Memory B cell (primary cell): ENCODE data around the gene TSPAN10.

Source experiments
- ATAC-seq: fragments of 150-1000 bp; cut with Tn5 transposase; 2 replicates; pipeline ENCODE4 v1.10.0; 2021; ENCODE audit warnings: low read depth, mild to moderate bottlenecking, moderate library complexity
- DNase-seq, 2 donors: peaks; one replicate each; pipeline ENCODE4 v3.0.0; 2022; ENCODE audit warnings: low spot score in 2 of 2
- H3K27ac Mint-ChIP-seq: one replicate; pipeline ENCODE4 v1.8.0; 2022; ENCODE audit warnings: mild to moderate bottlenecking, moderate library complexity, mixed read lengths
- H3K27me3 Mint-ChIP-seq: one replicate; pipeline ENCODE4 v1.8.0; 2022; ENCODE audit warnings: mixed read lengths
- H3K36me3 Mint-ChIP-seq: one replicate; pipeline ENCODE4 v1.8.0; 2022; ENCODE audit warnings: mild to moderate bottlenecking, mixed read lengths
- H3K4me1 Mint-ChIP-seq: one replicate; pipeline ENCODE4 v1.8.0; 2022; ENCODE audit warnings: mixed read lengths
- H3K4me3 Mint-ChIP-seq: one replicate; pipeline ENCODE4 v1.8.0; 2022; ENCODE audit warnings: mild to moderate bottlenecking, moderate library complexity, mixed read lengths
- H3K9me3 Mint-ChIP-seq: one replicate; pipeline ENCODE4 v1.8.0; 2022; ENCODE audit warnings: mixed read lengths

Gene TSPAN10

DNA sequence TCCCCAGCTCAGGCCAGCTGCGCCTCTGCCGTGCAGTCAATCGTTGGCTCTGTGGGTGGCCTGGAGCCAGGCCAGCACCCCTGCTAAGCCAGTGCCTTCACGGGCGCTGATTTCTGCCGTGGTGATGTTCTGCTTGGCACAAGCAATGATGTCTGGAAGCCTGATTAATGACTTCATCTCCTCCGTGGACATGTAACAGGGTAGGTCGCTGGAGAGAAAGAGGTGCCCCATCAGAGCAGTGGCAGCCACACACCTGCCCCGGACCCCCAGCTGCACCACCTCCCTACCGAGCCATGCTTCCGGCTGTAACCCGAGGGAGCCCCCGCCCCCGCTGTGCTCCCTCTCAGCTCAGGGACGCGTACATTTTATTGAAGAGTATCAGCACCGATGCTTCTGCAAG, 44.7 kb downstream of the TSPAN10 start:
- no peaks in the 10 kb centered on the region for H3K9me3 Mint-ChIP-seq
- ATAC-seq = no peak

DNA sequence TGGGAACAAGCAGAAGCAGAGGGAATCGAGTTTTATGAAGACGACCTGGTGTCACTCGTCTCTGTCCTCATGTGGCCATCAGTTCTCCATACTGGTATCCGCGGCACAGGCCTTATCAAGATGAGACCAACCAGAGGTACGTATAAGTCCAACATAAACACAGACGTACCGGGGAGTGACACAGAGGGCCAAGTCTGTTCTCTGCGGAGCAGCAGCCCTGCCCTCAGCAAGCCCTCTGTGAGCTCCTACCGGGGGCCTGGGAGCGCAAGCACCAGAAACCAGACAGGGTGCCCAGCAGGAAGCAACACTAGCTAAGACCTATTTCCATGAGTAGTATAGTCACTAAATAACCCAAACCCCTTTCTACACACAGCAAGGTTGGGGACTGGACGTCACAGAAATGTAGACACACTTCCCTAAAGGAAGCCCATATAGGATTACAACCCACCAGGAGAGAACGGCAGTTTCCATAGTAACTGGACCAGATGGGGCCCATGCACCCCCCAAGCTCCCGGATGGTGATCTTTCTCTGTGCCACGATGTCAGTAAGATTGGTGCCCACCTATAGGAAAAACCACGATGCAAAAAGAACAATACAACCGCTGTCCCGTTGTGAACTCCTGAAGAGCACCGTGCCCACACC, 45.7 kb downstream of the TSPAN10 start:
- Mint-ChIP-seq H3K36me3 (peaks cover 12% of the 10 kb centered on the region), H3K9me3 (no peaks in the 10 kb centered on the region)

More for the DNA sequence above, 44.7 kb downstream of the TSPAN10 start:
- Mint-ChIP-seq H3K27me3 (no peaks in the 10 kb centered on the region), H3K4me3 (peak overlapping the region; percentile 27), H3K4me1 (peaks cover 19% of the 10 kb centered on the region), H3K36me3 (peaks cover 3% of the 10 kb centered on the region), H3K27ac (no peak overlapping the region)
- DNase-seq = no peak

DNA sequence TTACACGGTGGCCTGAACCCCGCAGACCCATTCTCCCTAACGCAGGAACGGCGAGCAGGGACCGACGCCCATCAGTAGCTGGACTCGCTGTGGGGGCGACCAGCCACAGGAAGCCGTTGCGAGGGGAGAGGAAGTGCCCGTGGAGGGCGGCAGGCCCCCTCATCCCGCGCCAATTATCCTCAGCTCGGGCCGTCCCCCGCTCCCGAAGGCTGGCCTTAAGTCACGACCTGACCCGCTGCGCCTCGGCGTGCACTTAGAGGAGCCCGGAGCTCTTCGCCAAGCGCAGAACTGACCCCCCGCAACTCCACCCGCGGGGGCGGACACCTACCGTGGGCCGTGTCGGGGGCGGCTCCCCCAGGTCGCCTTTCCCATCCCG, 46.2 kb downstream of the TSPAN10 start:
- Mint-ChIP-seq H3K27me3 (no peaks in the 10 kb centered on the region), H3K27ac (peak overlapping the region; percentile 56), H3K36me3 (peaks cover 12% of the 10 kb centered on the region), H3K4me3 (peak overlapping the region; percentile 94), H3K9me3 (no peaks in the 10 kb centered on the region), H3K4me1 (peaks cover 22% of the 10 kb centered on the region)
- peak; percentile 13 for ATAC-seq
- DNase-seq = no peak

More for the DNA sequence above, 45.7 kb downstream of the TSPAN10 start:
- H3K4me3 Mint-ChIP-seq = peak overlapping the region; percentile 94
- peak overlapping the region; percentile 56 for H3K27ac Mint-ChIP-seq
- H3K4me1 Mint-ChIP-seq = peaks cover 22% of the 10 kb centered on the region
- H3K27me3 Mint-ChIP-seq = no peaks in the 10 kb centered on the region
- ATAC-seq = no peak
- no peak for DNase-seq

DNA sequence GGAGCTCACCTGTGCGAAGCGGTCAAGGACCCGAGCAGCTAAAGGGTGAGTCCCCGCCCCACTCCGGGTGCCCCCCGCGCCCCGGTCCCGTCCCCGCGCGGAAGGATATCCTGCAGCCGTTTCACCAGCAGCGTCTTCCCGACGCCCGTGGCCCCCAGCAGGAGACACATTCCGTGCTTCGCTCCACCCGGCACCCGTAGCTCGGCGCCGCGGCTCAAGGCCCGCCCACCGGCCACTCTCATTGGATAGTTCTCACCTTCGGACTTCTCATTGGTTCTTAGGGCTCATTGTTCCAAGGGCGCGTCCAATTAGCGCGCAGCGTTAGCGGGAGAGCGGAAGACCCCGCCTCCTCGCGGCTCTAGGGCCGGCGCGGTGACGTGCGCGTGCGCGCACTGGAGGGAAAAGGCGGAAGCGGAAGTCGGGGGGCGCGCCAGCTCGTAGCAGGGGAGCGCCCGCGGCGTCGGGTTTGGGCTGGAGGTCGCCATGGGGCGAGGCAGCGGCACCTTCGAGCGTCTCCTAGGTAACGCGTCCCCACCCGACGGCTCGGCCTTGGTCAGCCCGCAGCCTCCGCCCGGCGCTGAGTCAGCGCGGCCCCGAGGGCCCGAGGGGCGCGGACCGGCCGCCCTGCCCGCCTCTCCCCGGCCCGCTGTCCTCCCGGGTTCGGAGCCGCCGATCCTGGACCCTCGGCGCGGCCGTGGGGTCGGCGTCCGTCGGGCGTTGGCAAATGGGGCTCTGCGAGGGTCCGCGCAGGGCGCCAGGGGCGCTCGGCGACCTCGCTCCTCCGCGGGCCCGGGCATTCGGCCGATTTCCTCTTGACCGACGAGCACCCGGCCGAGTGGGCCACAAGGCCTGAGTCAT, 46.8 kb downstream of the TSPAN10 start, which contains the start of the genes ARL16 and HGS:
ARL16 (minus strand) TSS at position 214 of the 858 bp plus-strand sequence; CDS start at position 170, 44 bp downstream.
HGS (plus strand) TSS at position 428 of the 858 bp plus-strand sequence; CDS start at position 484, 56 bp downstream.
- H3K36me3 Mint-ChIP-seq = peaks cover 12% of the 10 kb centered on the region
- DNase-seq (peak; percentile 93 to 97), ATAC-seq (peak; percentile 97)
- H3K27ac Mint-ChIP-seq = peak within 1 kb of the TSS; percentile 68
- H3K27me3 Mint-ChIP-seq = no peaks in the 10 kb centered on the region
- H3K9me3 Mint-ChIP-seq = no peaks in the 10 kb centered on the region
- H3K4me3 Mint-ChIP-seq = peak within 1 kb of the TSS; percentile 94
- H3K4me1 Mint-ChIP-seq = peaks cover 22% of the 10 kb centered on the region

DNA sequence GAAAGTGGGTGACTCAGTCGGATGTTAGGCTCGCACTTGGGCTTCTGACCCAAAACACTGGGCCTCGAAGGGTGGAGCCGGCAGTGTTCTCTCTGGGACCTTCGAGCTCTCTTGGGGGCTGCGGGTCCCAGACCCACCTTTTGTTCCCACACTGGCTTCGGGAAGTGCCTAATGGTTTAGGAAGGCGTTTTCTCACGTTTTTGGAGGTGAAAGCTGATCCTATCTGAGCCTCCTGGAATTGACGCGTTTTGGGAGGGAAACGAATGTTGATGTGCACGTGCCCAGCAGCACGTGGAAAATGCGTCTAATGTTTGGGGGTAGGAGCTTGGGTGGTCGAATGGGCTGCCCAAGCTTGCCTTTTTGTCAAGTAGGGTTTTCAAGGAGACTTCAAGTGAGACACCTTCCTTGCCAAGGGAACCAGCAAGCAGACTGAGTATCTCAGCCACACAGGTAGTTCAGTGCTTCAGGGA, 47.5 kb downstream of the TSPAN10 start:
- peaks cover 26% of the 10 kb centered on the region for H3K4me1 Mint-ChIP-seq
- H3K27me3 Mint-ChIP-seq = no peaks in the 10 kb centered on the region
- peak overlapping the region; percentile 80 for H3K4me3 Mint-ChIP-seq
- peaks cover 14% of the 10 kb centered on the region for H3K36me3 Mint-ChIP-seq
- no peaks in the 10 kb centered on the region for H3K9me3 Mint-ChIP-seq
- peak overlapping the region; percentile 68 for H3K27ac Mint-ChIP-seq
- DNase-seq = no peak
- no peak for ATAC-seq

DNA sequence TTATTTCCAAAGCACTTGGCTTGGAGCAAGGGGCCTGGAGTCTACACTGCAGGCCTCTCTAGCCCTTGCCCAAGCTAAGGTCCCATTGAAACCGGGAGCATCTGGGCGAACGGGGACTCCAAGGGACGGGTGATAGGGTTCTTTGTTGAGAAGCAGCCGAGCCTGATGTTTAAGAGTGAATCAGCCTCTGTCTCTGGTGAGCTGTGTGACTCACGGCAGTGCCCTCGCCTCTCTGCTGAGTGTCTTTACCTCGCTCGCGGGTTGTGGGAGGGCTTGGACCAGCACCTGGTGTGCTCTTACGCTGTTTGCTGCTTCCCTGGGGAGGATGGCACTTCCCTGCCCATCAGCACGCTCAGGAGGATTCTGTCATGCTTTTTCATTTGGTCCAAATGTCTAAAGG, 48.1 kb downstream of the TSPAN10 start:
- Mint-ChIP-seq H3K4me3 (peak overlapping the region; percentile 80), H3K36me3 (peaks cover 18% of the 10 kb centered on the region), H3K27me3 (no peaks in the 10 kb centered on the region), H3K9me3 (no peaks in the 10 kb centered on the region), H3K27ac (no peak overlapping the region), H3K4me1 (peaks cover 27% of the 10 kb centered on the region)
- ATAC-seq = no peak
- DNase-seq = no peak

DNA sequence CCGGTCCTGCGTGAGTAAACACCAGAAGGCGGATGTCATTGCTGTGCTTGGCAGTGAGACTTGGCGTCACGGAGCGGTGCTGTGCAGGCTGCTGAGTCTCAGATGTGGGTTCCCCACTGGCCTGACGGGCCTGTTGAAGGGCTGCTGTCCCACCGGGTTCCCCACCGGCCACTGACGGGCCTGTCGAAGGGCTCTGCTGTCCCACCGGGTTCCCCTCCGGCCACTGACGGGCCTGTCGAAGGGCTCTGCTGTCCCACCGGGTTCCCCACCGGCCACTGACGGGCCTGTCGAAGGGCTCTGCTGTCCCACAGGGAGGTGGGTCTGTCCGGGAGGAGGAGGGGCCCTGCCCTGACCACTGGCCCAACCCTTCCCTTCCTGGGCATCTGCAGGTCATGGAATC, 49.6 kb downstream of the TSPAN10 start:
- no peak overlapping the region for H3K4me3 Mint-ChIP-seq

DNA sequence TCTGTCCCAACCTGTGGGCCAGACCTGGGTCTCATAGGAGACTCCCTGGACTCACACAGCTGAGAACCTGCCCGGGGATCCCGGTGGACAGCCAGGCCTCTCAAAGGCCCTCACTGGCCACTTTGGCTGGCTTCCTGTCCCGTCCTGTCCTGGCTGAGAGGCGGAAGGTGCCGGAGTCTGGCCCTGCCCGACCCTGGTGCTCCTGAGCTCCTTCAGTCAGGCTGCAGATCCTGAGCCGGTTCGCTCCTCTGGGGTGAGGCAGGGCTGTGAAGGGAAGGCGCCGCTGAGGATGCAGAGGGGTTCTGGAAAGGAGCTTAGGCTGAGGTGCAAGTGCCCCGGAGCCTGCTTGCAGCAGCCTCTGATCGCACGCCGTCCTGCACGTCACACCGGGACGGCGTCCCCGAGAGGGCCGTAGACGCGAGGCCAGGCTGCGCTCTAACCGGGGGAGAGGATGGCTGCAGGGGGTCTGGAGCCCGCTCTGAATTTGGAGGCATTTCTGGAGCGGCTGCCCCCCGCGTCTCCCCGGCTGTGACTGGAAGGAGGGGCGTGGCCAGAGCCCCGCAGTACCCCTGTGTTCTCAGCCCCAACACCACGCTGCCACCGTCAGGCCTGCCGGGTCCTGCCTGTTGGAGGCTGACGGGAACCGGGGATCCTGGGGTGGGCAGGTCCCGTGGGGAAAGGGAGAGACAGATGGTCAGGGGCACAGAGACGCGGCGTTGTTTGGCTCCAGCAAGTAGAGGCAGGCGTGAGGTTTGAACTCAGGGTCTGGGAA, 51.0 kb downstream of the TSPAN10 start:
- Mint-ChIP-seq H3K9me3 (no peaks in the 10 kb centered on the region), H3K27ac (no peak overlapping the region), H3K27me3 (no peaks in the 10 kb centered on the region), H3K4me1 (peaks cover 22% of the 10 kb centered on the region), H3K36me3 (peaks cover 21% of the 10 kb centered on the region), H3K4me3 (no peak overlapping the region)
- no peak for DNase-seq
- no peak for ATAC-seq

More for the DNA sequence above, 49.6 kb downstream of the TSPAN10 start:
- H3K36me3 Mint-ChIP-seq = peaks cover 21% of the 10 kb centered on the region
- peaks cover 27% of the 10 kb centered on the region for H3K4me1 Mint-ChIP-seq
- no peak for ATAC-seq
- no peak overlapping the region for H3K27ac Mint-ChIP-seq
- DNase-seq = no peak
- H3K27me3 Mint-ChIP-seq = no peaks in the 10 kb centered on the region
- no peaks in the 10 kb centered on the region for H3K9me3 Mint-ChIP-seq

DNA sequence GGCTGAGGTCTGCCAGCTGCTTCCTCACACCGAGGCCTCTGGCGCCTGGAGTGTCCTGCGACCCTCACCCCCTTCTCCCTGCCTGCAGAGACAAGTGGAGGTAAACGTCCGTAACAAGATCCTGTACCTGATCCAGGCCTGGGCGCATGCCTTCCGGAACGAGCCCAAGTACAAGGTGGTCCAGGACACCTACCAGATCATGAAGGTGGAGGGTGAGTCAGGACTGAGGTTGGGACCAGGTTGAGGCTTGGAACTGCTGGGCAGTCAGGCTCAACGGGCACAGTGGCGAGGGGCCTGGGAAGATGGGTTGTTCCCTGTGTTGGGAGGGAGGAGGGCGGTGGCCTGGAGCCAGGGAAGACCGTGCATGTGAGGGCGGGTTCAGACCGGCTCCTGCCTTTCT, 51.6 kb downstream of the TSPAN10 start:
- Mint-ChIP-seq H3K4me1 (peaks cover 22% of the 10 kb centered on the region), H3K27ac (no peak overlapping the region), H3K27me3 (no peaks in the 10 kb centered on the region), H3K36me3 (peaks cover 21% of the 10 kb centered on the region), H3K4me3 (no peak overlapping the region), H3K9me3 (no peaks in the 10 kb centered on the region)
- DNase-seq = no peak
- ATAC-seq = no peak

DNA sequence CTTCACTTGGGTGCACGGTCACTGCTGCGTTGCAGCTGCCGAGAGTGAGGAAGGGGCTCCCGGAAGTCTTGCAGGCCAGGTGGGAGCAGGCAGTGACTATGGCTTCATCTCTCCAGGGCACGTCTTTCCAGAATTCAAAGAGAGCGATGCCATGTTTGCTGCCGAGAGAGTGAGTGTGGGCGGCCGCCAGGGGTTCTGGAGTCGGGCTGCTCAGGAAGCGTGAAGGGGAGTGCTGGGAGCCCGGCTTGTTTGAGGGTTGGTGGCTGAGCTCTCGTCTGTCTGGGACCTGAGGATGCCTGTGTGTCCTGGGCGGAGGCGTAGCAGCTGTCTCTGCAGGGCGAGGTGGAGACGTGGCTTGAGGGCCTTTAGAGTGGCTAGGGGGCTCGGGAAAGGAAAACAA, 53.1 kb downstream of the TSPAN10 start:
- H3K36me3 Mint-ChIP-seq = peaks cover 23% of the 10 kb centered on the region
- no peak overlapping the region for H3K4me3 Mint-ChIP-seq
- ATAC-seq = no peak
- no peaks in the 10 kb centered on the region for H3K27me3 Mint-ChIP-seq
- H3K9me3 Mint-ChIP-seq = no peaks in the 10 kb centered on the region
- no peak overlapping the region for H3K27ac Mint-ChIP-seq
- peaks cover 16% of the 10 kb centered on the region for H3K4me1 Mint-ChIP-seq
- no peak for DNase-seq

DNA sequence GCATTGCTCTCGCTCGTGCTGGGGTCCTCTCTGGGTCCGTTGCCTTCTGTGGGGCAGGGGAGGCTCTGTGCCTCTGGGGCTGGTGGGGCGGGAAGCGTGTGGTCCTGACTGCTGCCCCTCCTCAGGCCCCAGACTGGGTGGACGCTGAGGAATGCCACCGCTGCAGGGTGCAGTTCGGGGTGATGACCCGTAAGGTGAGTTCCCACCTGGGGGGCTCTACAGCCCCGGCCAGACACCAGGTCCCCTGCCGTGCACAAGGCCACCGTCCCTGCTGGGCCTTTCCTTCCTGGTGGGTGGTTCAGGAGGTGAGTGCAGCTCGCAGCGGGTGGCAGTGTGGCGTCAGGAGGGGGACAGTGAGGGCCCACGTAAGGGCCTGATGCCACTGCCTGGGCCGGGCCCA, 53.6 kb downstream of the TSPAN10 start:
- Mint-ChIP-seq H3K4me3 (no peak overlapping the region), H3K4me1 (peaks cover 12% of the 10 kb centered on the region), H3K9me3 (no peaks in the 10 kb centered on the region), H3K27ac (no peak overlapping the region), H3K36me3 (peaks cover 23% of the 10 kb centered on the region), H3K27me3 (no peaks in the 10 kb centered on the region)
- ATAC-seq = no peak
- DNase-seq = no peak

DNA sequence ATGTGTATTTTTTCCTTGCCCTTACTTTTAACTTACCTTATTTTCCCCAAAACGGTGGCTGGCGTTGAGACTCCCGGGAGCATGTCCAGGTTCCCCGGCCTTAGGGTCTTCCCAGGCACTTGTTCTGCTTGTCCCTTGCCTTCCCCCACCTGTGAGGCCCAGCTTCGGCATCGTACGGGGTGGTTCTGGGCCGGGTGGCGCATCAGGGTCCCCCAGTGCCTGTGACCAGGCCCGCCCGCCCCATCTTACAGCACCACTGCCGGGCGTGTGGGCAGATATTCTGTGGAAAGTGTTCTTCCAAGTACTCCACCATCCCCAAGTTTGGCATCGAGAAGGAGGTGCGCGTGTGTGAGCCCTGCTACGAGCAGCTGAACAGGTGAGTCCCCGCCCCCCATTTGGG, 54.2 kb downstream of the TSPAN10 start:
- Mint-ChIP-seq H3K4me3 (no peak overlapping the region), H3K27me3 (no peaks in the 10 kb centered on the region), H3K27ac (no peak overlapping the region), H3K36me3 (peaks cover 23% of the 10 kb centered on the region), H3K4me1 (peaks cover 11% of the 10 kb centered on the region), H3K9me3 (no peaks in the 10 kb centered on the region)
- no peak for ATAC-seq
- no peak for DNase-seq

DNA sequence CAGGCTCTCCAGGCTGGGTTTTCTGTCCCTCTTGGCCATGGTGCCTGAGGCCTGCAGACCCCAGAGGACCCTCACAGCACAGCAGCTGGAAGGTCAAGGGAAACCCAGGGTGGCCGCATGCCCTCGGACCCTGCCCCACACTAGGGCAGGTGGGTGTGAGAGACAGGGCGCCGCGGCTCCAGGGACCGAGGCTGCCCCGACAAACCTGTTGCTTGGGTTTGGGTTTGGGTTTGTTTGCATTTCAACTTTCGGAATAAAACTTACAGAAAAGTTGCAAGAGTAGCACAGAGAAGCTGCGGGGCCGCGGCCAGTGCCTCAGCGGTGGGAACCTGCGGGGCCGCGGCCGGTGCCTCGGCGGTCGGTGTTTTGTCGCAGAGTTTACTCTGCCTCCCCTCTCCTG, 54.6 kb downstream of the TSPAN10 start:
- Mint-ChIP-seq H3K36me3 (peaks cover 20% of the 10 kb centered on the region), H3K27me3 (no peaks in the 10 kb centered on the region)

More for the DNA sequence above, 54.6 kb downstream of the TSPAN10 start:
- H3K9me3 Mint-ChIP-seq = no peaks in the 10 kb centered on the region
- H3K27ac Mint-ChIP-seq = no peak overlapping the region
- H3K4me1 Mint-ChIP-seq = peaks cover 8% of the 10 kb centered on the region
- no peak overlapping the region for H3K4me3 Mint-ChIP-seq
- DNase-seq = no peak
- ATAC-seq = no peak
